A673 (cell line): ENCODE results near the gene SPSB3.

Experiments
- EZH2 ChIP-seq: fragments of 200-600 bp; sonication (generic); IDR thresholded peaks from 2 replicates; pipeline ENCODE4 v1.6.1; 2017; ENCODE audit warnings: borderline replicate concordance, low read depth, mild to moderate bottlenecking, mixed read lengths, antibody characterized with exemption, low read length; ENCODE audit not compliant: poor library complexity, severe bottlenecking
- TF ChIP-seq, protein P1 (sequence below): fragments of 300-800, 200-600 bp; sonication (generic); conservative IDR thresholded peaks from 2 replicates; pipeline ENCODE4 v1.5.1; 2017; ENCODE audit warnings: low read depth, mild to moderate bottlenecking, antibody characterized with exemption, low read length, moderate library complexity, mixed read lengths

DNA sequence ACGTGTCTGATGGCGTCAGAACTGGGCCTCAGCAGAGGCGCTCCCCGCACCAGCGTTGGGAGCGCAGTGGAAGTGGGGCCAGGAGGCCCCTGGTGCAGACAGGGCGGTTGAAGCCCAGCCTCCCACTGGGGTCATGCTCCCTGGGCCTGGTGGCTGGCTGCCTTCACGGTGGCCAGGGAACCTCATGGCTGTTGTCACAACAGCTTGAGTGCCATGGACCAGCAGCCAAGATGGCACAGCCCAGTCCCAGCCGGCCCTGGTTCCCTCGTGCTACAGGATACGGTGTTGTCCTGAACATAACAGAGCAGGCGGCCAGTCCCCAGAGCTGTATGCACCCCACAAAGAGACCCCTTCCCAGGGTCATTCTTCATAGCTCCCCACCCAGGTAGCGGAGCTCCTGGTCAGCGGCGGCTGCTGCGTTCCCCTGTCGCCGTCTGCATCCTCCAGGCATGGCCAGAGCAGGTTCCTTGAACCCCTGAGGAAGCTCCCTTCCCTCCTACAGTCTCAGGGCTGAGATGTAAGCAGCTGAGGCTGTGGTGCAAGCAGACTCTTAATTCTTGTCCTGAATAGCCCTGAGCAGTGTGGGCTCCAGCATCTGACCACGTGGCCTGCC, 40.7 kb downstream of the SPSB3 start:
- TF ChIP-seq, protein P1, sequence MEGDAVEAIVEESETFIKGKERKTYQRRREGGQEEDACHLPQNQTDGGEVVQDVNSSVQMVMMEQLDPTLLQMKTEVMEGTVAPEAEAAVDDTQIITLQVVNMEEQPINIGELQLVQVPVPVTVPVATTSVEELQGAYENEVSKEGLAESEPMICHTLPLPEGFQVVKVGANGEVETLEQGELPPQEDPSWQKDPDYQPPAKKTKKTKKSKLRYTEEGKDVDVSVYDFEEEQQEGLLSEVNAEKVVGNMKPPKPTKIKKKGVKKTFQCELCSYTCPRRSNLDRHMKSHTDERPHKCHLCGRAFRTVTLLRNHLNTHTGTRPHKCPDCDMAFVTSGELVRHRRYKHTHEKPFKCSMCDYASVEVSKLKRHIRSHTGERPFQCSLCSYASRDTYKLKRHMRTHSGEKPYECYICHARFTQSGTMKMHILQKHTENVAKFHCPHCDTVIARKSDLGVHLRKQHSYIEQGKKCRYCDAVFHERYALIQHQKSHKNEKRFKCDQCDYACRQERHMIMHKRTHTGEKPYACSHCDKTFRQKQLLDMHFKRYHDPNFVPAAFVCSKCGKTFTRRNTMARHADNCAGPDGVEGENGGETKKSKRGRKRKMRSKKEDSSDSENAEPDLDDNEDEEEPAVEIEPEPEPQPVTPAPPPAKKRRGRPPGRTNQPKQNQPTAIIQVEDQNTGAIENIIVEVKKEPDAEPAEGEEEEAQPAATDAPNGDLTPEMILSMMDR, result no peak
- TF ChIP-seq EZH2, result no peak
